Astrocyte (in vitro differentiated cells and primary cell): Measurements from ENCODE around the gene CCDC169. TPM values are rescaled to one million over a fixed set of nuclear protein-coding genes. Genes with fewer than 3 reads are reported as not detected.

Source experiments
- DNase-seq: peaks from one replicate; pipeline ENCODE4 v3.0.0-alpha.2; 2010; ENCODE audit warnings: low read depth
- FAIRE-seq: peaks from 2 replicates; lab custom pipeline; 2011; peaks lifted over from hg19 to GRCh38; lab: Jason Lieb, UNC
- H2AFZ ChIP-seq: 2 replicates; pipeline ENCODE4 v1.6.0; 2012; ENCODE audit warnings: low read depth, low read length, inconsistent platforms
- H3K27ac ChIP-seq: 2 replicates; pipeline ENCODE4 v1.5.1; 2011; ENCODE audit warnings: low read depth, low read length, inconsistent platforms
- H3K27me3 ChIP-seq: 2 replicates; pipeline ENCODE4 v1.6.0; 2011; ENCODE audit warnings: low read length, inconsistent platforms; ENCODE audit not compliant: insufficient read depth
- H3K36me3 ChIP-seq: 2 replicates; pipeline ENCODE4 v1.5.1; 2011; ENCODE audit warnings: low read length, inconsistent platforms; ENCODE audit not compliant: insufficient read depth
- H3K4me1 ChIP-seq: 2 replicates; pipeline ENCODE4 v1.5.1; 2011; ENCODE audit warnings: low read length, inconsistent platforms; ENCODE audit not compliant: insufficient read depth
- H3K4me2 ChIP-seq: 2 replicates; pipeline ENCODE4 v1.6.0; 2012; ENCODE audit warnings: low read length, inconsistent platforms
- H3K4me3 ChIP-seq: 2 replicates; pipeline ENCODE4 v1.5.1; 2011; ENCODE audit warnings: low read depth, mild to moderate bottlenecking, low read length, inconsistent platforms; ENCODE audit not compliant: insufficient read depth
- H3K79me2 ChIP-seq: 2 replicates; pipeline ENCODE4 v1.6.0; 2012; ENCODE audit warnings: mild to moderate bottlenecking, low read length, inconsistent platforms; ENCODE audit not compliant: insufficient read depth
- H3K9ac ChIP-seq: 2 replicates; pipeline ENCODE4 v1.6.0; 2012; ENCODE audit warnings: mild to moderate bottlenecking, low read length, inconsistent platforms
- H3K9me3 ChIP-seq: 2 replicates; pipeline ENCODE4 v1.5.1; 2012; ENCODE audit warnings: low read depth, mild to moderate bottlenecking, low read length, inconsistent platforms; ENCODE audit not compliant: insufficient read depth
- H4K20me1 ChIP-seq: 2 replicates; pipeline ENCODE4 v1.6.0; 2012; ENCODE audit warnings: low read length, inconsistent platforms; ENCODE audit not compliant: insufficient read depth
- H3K27ac Mint-ChIP-seq: one replicate; pipeline ENCODE4 v1.8.0; 2021; ENCODE audit warnings: mild to moderate bottlenecking, mixed read lengths; ENCODE audit not compliant: unreplicated experiment
- H3K27me3 Mint-ChIP-seq: one replicate; pipeline ENCODE4 v1.8.0; 2021; ENCODE audit warnings: low read depth, mixed read lengths; ENCODE audit not compliant: unreplicated experiment
- H3K36me3 Mint-ChIP-seq: one replicate; pipeline ENCODE4 v1.8.0; 2021; ENCODE audit warnings: low read depth, mixed read lengths; ENCODE audit not compliant: unreplicated experiment
- H3K4me1 Mint-ChIP-seq: one replicate; pipeline ENCODE4 v1.8.0; 2021; ENCODE audit warnings: low read depth, mixed read lengths; ENCODE audit not compliant: unreplicated experiment
- H3K4me3 Mint-ChIP-seq: one replicate; pipeline ENCODE4 v1.8.0; 2021; ENCODE audit warnings: mild to moderate bottlenecking, moderate library complexity, mixed read lengths; ENCODE audit not compliant: unreplicated experiment
- H3K9me3 Mint-ChIP-seq: one replicate; pipeline ENCODE4 v1.8.0; 2021; ENCODE audit warnings: mild to moderate bottlenecking, mixed read lengths; ENCODE audit not compliant: unreplicated experiment
- CTCF ChIP-seq: IDR thresholded peaks from 2 replicates; pipeline ENCODE4 v1.5.1; 2011; ENCODE audit warnings: low read depth, mild to moderate bottlenecking, inconsistent platforms, low read length, moderate library complexity; ENCODE audit not compliant: insufficient read depth
- EZH2 ChIP-seq: IDR thresholded peaks from 2 replicates; pipeline ENCODE4 v1.6.1; 2012; ENCODE audit warnings: mild to moderate bottlenecking, low read length, inconsistent platforms; ENCODE audit not compliant: insufficient read depth
- total RNA-seq: library from RNA; stranded (reverse); gene quantifications from 2 replicates; pipeline ENCODE4 v1.2.1, GENCODE V29; 2021

Gene CCDC169
- total RNA-seq, 1 donor from 2014 or later: 0.98 TPM

GRCh38 chr13:36244990-36245389 lies 52.6 kb downstream of the CCDC169 start:
- TF ChIP-seq EZH2 (no peak), CTCF (no peak)
- no peak overlapping the region for H3K27ac ChIP-seq
- no peak for FAIRE-seq

GRCh38 chr13:36244073-36244472 lies 53.5 kb downstream of the CCDC169 start:
- Histone ChIP-seq H2AFZ (no peak overlapping the region), H3K36me3 (no peaks in the 10 kb centered on the region), H3K4me2 (no peak overlapping the region), H3K9ac (no peak overlapping the region), H3K4me1 (no peaks in the 10 kb centered on the region), H3K27me3 (no peaks in the 10 kb centered on the region), H4K20me1 (no peaks in the 10 kb centered on the region), H3K79me2 (no peaks in the 10 kb centered on the region), H3K9me3 (peaks cover 3% of the 10 kb centered on the region), H3K27ac (no peak overlapping the region), H3K4me3 (no peak overlapping the region)
- Mint-ChIP-seq H3K36me3 (no peaks in the 10 kb centered on the region), H3K27me3 (no peaks in the 10 kb centered on the region), H3K27ac (no peak overlapping the region), H3K4me3 (no peak overlapping the region), H3K4me1 (no peaks in the 10 kb centered on the region), H3K9me3 (no peaks in the 10 kb centered on the region)
- no peak for DNase-seq
- TF ChIP-seq EZH2 (no peak), CTCF (no peak)
- no peak for FAIRE-seq

More at GRCh38 chr13:36244990-36245389, 52.6 kb downstream of the CCDC169 start:
- Mint-ChIP-seq H3K36me3 (no peaks in the 10 kb centered on the region), H3K9me3 (no peaks in the 10 kb centered on the region), H3K4me1 (no peaks in the 10 kb centered on the region), H3K27me3 (no peaks in the 10 kb centered on the region), H3K4me3 (no peak overlapping the region), H3K27ac (no peak overlapping the region)
- Histone ChIP-seq H3K36me3 (no peaks in the 10 kb centered on the region), H3K9me3 (peaks cover 3% of the 10 kb centered on the region), H3K4me3 (no peak overlapping the region), H3K79me2 (no peaks in the 10 kb centered on the region), H3K4me2 (no peak overlapping the region), H3K4me1 (no peaks in the 10 kb centered on the region), H3K9ac (no peak overlapping the region), H2AFZ (no peak overlapping the region), H3K27me3 (no peaks in the 10 kb centered on the region), H4K20me1 (no peaks in the 10 kb centered on the region)
- DNase-seq: no peak

GRCh38 chr13:36242761-36243160 lies 54.9 kb downstream of the CCDC169 start:
- Mint-ChIP-seq H3K36me3 (no peaks in the 10 kb centered on the region), H3K27me3 (no peaks in the 10 kb centered on the region), H3K9me3 (no peaks in the 10 kb centered on the region), H3K4me3 (no peak overlapping the region), H3K27ac (no peak overlapping the region), H3K4me1 (no peaks in the 10 kb centered on the region)
- Histone ChIP-seq H4K20me1 (no peaks in the 10 kb centered on the region), H3K9me3 (peaks cover 3% of the 10 kb centered on the region), H3K4me3 (no peak overlapping the region), H3K9ac (no peak overlapping the region), H3K4me2 (no peak overlapping the region), H3K36me3 (no peaks in the 10 kb centered on the region), H3K27me3 (no peaks in the 10 kb centered on the region), H2AFZ (no peak overlapping the region), H3K27ac (no peak overlapping the region), H3K4me1 (no peaks in the 10 kb centered on the region), H3K79me2 (no peaks in the 10 kb centered on the region)
- TF ChIP-seq CTCF: no peak
- TF ChIP-seq EZH2: no peak
- DNase-seq: no peak
- no peak for FAIRE-seq
